Liver (tissue), 9 donors: ENCODE data around the gene CORO7. TPM values are rescaled to one million over a fixed set of nuclear protein-coding genes. Genes with fewer than 3 reads are reported as not detected.
A peak's percentile ranks its signal among the peaks of the same experiment; 100 is the strongest.

Experiments used
- DNase-seq: peaks from one replicate; pipeline ENCODE4 v3.0.0-alpha.2; 2017; ENCODE audit warnings: low spot score
- H3K27ac ChIP-seq, 2 donors: one replicate each; pipeline ENCODE4 v1.7.0; 2013; ENCODE audit warnings: inconsistent platforms in 2 of 2, low read length in 2 of 2, control low read depth in 1 of 2, low read depth in 1 of 2, mild to moderate bottlenecking in 1 of 2
- H3K27me3 ChIP-seq, 4 donors: one replicate each; pipeline versions ENCODE4 v1.6.1 to v1.7.0; 2013; ENCODE audit warnings: low read length in 3 of 4, inconsistent platforms in 1 of 4, mild to moderate bottlenecking in 1 of 4, moderate library complexity in 1 of 4; ENCODE audit not compliant: control insufficient read depth in 4 of 4, insufficient read depth in 4 of 4
- H3K36me3 ChIP-seq, 4 donors: one replicate each; pipeline versions ENCODE4 v1.6.1 to v1.7.0; 2013; ENCODE audit warnings: low read length in 3 of 4, mild to moderate bottlenecking in 3 of 4, low read depth in 1 of 4, moderate library complexity in 1 of 4; ENCODE audit not compliant: control insufficient read depth in 4 of 4, insufficient read depth in 3 of 4
- H3K4me1 ChIP-seq, 4 donors: one replicate each; pipeline versions ENCODE4 v1.6.1 to v1.7.0; 2013; ENCODE audit warnings: low read length in 3 of 4, mild to moderate bottlenecking in 3 of 4, moderate library complexity in 1 of 4; ENCODE audit not compliant: control insufficient read depth in 4 of 4, insufficient read depth in 4 of 4
- H3K4me3 ChIP-seq, 3 donors: one replicate each; pipeline versions ENCODE4 v1.6.1 to v1.7.0; 2013; ENCODE audit warnings: low read length in 3 of 3, control low read depth in 1 of 3, low read depth in 1 of 3, mild to moderate bottlenecking in 1 of 3
- H3K9ac ChIP-seq, 2 donors: one replicate each; pipeline ENCODE4 v1.7.0; 2013; ENCODE audit warnings: low read length in 2 of 2, mild to moderate bottlenecking in 2 of 2, moderate library complexity in 2 of 2, control low read depth in 1 of 2, low read depth in 1 of 2
- H3K9me3 ChIP-seq, 4 donors: one replicate each; pipeline versions ENCODE4 v1.6.1 to v1.7.0; 2013; ENCODE audit warnings: low read length in 3 of 4; ENCODE audit not compliant: control insufficient read depth in 4 of 4
- EGR1 ChIP-seq, 2 donors: IDR thresholded peaks; 2 replicates each; pipeline ENCODE4 v1.6.1; 2016 to 2018; ENCODE audit warnings: antibody characterized with exemption in 2 of 2, low read depth in 2 of 2
- FOXA1 ChIP-seq: IDR thresholded peaks from 2 replicates; pipeline ENCODE4 v1.6.1; 2016; ENCODE audit warnings: antibody characterized with exemption
- FOXA2 ChIP-seq: IDR thresholded peaks from 2 replicates; pipeline ENCODE4 v1.6.1; 2016; ENCODE audit warnings: antibody characterized with exemption
- GABPA ChIP-seq, 2 donors: IDR thresholded peaks in 1 of 2; conservative IDR thresholded peaks in 1 of 2; 2 replicates each; pipeline ENCODE4 v1.6.1; 2016; ENCODE audit warnings: antibody characterized with exemption in 2 of 2, mild to moderate bottlenecking in 1 of 2, moderate library complexity in 1 of 2
- HNF4G ChIP-seq: IDR thresholded peaks from 2 replicates; pipeline ENCODE4 v1.6.1; 2016; ENCODE audit warnings: antibody characterized with exemption
- JUND ChIP-seq, 2 donors: IDR thresholded peaks; 2 replicates each; pipeline ENCODE4 v1.6.1; 2016; ENCODE audit warnings: antibody characterized with exemption in 2 of 2
- NR2F2 ChIP-seq: IDR thresholded peaks from 2 replicates; pipeline ENCODE4 v1.6.1; 2016; ENCODE audit warnings: antibody characterized with exemption
- RAD21 ChIP-seq, 2 donors: IDR thresholded peaks; 2 replicates each; pipeline ENCODE4 v1.6.1; 2016; ENCODE audit warnings: antibody characterized with exemption in 2 of 2, mild to moderate bottlenecking in 2 of 2
- SP1 ChIP-seq: IDR thresholded peaks from 2 replicates; pipeline ENCODE4 v1.6.1; 2018; ENCODE audit warnings: antibody characterized with exemption, mild to moderate bottlenecking
- TAF1 ChIP-seq: conservative IDR thresholded peaks from 2 replicates; pipeline ENCODE4 v1.6.1; 2016; ENCODE audit warnings: antibody characterized with exemption, mild to moderate bottlenecking
- YY1 ChIP-seq: IDR thresholded peaks from 2 replicates; pipeline ENCODE4 v1.6.1; 2016; ENCODE audit warnings: antibody characterized with exemption, mild to moderate bottlenecking
- WGBS: extraction: QIAGEN DNeasy Blood & Tissue Kit; methylation state at CpG from one replicate; pipeline ENCODE4 v1.1.7; 2013; 5-methylcytosine and 5-hydroxymethylcytosine counted together
- polyA plus RNA-seq, 2 donors: library from polyadenylated mRNA; stranded (reverse) in 1 of 2; unstranded in 1 of 2; fragments of 200-250 nt in 1 of 2; fragments of >200 nt in 1 of 2; fragmentation: Nextera tagmentation in 1 of 2; extraction: Ambion mirVana in 1 of 2; gene quantifications; one replicate each; pipeline versions ENCODE4 v1.2.1 to v1.2.3, GENCODE V29; 2013 to 2015
- total RNA-seq, 2 donors: library from RNA; depleted of rRNA; stranded (reverse); fragments of >200 nt; gene quantifications; one replicate each; pipeline ENCODE4 v1.2.3, GENCODE V29; 2014
- TF ChIP-seq, protein P1 (sequence below): IDR thresholded peaks from 2 replicates; pipeline ENCODE4 v1.6.1; 2016; ENCODE audit warnings: antibody characterized with exemption
- TF ChIP-seq, protein P2 (sequence below): fragments of 150-350 bp; IDR thresholded peaks from 2 replicates; pipeline ENCODE4 v1.5.1; 2017; ENCODE audit warnings: improper control_type of control experiment, low read depth, low read length; ENCODE audit not compliant: missing input control
- TF ChIP-seq, protein P3 (sequence below): IDR thresholded peaks from 2 replicates; pipeline ENCODE4 v1.6.1; 2016; ENCODE audit warnings: antibody characterized with exemption, mild to moderate bottlenecking
- TF ChIP-seq, protein P4 (sequence below): IDR thresholded peaks from 2 replicates; pipeline ENCODE4 v1.6.1; 2016; ENCODE audit warnings: antibody characterized with exemption
- TF ChIP-seq, protein P5 (sequence below): IDR thresholded peaks from 2 replicates; pipeline ENCODE4 v1.6.1; 2016; ENCODE audit warnings: antibody characterized with exemption
- donor health status: healthy.
- donor health status: healthy.
- donor health status: healthy.
- donor health status: healthy.
- donor health status: healthy.

CORO7 gene
- total and polyA plus RNA-seq, 4 donors: 7.3 to 21.5 (median 13.0) TPM

DNA sequence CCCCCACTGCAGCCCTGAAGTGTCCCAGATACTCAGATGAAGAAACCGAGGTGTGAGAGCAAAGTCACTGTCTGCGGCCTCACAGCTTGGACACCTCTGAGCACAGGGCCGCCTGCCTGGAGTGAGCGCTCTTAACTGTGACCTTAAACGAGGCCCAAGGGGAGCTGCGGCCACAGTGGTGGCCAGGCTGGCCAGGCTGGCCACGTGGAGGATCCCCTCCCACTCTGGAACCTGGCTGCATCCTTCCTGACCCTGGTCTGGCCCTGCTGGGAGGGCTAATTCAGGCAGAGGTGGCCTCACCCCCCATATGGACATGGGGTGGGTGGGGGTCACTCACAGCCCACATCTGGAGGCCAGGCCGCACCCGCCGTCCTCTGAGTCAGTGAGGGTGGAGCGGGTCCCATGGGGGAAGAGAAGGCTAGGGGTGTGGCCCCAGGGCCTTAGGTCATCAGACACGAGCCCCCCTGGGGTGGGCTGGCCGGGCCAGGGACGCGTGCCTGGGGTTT lies 38.2 kb downstream of the CORO7 start:
- Histone ChIP-seq H3K4me3 (no peak overlapping the region), H3K9me3 (no peaks in the 10 kb centered on the region), H3K27me3 (no peaks in the 10 kb centered on the region), H3K36me3 (peaks cover 0 to 17% (median 7%) of the 10 kb centered on the region in 4 donors), H3K27ac (no peak overlapping the region), H3K4me1 (peaks cover 22 to 69% (median 53%) of the 10 kb centered on the region in 4 donors), H3K9ac (no peak overlapping the region)
- no peak for DNase-seq
- WGBS: 72% methylated on average over 15 of the region's 15 CpGs
- TF ChIP-seq, protein P1, sequence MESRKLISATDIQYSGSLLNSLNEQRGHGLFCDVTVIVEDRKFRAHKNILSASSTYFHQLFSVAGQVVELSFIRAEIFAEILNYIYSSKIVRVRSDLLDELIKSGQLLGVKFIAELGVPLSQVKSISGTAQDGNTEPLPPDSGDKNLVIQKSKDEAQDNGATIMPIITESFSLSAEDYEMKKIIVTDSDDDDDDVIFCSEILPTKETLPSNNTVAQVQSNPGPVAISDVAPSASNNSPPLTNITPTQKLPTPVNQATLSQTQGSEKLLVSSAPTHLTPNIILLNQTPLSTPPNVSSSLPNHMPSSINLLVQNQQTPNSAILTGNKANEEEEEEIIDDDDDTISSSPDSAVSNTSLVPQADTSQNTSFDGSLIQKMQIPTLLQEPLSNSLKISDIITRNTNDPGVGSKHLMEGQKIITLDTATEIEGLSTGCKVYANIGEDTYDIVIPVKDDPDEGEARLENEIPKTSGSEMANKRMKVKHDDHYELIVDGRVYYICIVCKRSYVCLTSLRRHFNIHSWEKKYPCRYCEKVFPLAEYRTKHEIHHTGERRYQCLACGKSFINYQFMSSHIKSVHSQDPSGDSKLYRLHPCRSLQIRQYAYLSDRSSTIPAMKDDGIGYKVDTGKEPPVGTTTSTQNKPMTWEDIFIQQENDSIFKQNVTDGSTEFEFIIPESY: no peak
- TF ChIP-seq GABPA (IDR thresholded peaks at IDR 0.05 in 1 of 2, conservative IDR thresholded peaks at IDR 0.05 in 1 of 2) (no peak), TAF1 (no peak), RAD21 (IDR thresholded peaks at IDR 0.05) (no peak), EGR1 (IDR thresholded peaks at IDR 0.05; ENCODE audit: low read depth in 2 of 2) (no peak), SP1 (no peak), JUND (IDR thresholded peaks at IDR 0.05) (no peak), FOXA2 (no peak), HNF4G (no peak), FOXA1 (no peak), NR2F2 (no peak)
- TF ChIP-seq, protein P2, sequence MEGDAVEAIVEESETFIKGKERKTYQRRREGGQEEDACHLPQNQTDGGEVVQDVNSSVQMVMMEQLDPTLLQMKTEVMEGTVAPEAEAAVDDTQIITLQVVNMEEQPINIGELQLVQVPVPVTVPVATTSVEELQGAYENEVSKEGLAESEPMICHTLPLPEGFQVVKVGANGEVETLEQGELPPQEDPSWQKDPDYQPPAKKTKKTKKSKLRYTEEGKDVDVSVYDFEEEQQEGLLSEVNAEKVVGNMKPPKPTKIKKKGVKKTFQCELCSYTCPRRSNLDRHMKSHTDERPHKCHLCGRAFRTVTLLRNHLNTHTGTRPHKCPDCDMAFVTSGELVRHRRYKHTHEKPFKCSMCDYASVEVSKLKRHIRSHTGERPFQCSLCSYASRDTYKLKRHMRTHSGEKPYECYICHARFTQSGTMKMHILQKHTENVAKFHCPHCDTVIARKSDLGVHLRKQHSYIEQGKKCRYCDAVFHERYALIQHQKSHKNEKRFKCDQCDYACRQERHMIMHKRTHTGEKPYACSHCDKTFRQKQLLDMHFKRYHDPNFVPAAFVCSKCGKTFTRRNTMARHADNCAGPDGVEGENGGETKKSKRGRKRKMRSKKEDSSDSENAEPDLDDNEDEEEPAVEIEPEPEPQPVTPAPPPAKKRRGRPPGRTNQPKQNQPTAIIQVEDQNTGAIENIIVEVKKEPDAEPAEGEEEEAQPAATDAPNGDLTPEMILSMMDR: no peak
- TF ChIP-seq, protein P3, sequence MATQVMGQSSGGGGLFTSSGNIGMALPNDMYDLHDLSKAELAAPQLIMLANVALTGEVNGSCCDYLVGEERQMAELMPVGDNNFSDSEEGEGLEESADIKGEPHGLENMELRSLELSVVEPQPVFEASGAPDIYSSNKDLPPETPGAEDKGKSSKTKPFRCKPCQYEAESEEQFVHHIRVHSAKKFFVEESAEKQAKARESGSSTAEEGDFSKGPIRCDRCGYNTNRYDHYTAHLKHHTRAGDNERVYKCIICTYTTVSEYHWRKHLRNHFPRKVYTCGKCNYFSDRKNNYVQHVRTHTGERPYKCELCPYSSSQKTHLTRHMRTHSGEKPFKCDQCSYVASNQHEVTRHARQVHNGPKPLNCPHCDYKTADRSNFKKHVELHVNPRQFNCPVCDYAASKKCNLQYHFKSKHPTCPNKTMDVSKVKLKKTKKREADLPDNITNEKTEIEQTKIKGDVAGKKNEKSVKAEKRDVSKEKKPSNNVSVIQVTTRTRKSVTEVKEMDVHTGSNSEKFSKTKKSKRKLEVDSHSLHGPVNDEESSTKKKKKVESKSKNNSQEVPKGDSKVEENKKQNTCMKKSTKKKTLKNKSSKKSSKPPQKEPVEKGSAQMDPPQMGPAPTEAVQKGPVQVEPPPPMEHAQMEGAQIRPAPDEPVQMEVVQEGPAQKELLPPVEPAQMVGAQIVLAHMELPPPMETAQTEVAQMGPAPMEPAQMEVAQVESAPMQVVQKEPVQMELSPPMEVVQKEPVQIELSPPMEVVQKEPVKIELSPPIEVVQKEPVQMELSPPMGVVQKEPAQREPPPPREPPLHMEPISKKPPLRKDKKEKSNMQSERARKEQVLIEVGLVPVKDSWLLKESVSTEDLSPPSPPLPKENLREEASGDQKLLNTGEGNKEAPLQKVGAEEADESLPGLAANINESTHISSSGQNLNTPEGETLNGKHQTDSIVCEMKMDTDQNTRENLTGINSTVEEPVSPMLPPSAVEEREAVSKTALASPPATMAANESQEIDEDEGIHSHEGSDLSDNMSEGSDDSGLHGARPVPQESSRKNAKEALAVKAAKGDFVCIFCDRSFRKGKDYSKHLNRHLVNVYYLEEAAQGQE: no peak
- TF ChIP-seq, protein P4, sequence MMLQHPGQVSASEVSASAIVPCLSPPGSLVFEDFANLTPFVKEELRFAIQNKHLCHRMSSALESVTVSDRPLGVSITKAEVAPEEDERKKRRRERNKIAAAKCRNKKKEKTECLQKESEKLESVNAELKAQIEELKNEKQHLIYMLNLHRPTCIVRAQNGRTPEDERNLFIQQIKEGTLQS: no peak

DNA sequence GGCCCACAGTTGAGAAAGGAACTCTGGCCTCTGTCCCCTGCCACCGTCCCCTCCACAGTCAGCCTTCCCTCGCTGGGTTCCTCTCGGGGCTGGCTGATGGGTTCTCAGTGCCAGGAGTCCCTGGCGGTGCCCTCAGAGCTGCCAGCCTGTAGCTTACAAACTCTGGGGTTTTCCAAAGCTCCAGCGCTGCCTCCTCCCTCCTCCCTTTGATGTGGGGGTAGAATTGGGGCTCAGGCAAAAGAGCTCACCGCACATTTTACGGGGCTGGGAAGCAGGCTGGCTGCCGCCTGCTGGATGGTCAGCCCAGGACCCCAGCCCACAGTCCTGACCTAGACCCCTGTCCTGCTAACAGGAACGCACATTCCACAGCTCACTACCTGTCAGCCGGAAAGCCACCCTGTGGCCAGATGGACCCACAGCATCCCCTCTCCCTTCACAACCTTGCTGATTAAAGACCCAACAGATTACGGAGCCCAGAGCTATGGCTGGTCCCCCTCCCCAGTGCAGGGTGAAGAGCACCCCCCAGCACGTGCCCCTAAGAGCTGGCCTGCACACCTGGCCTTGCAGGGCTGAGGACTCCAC lies 38.7 kb downstream of the CORO7 start:
- Histone ChIP-seq H3K4me3 (no peak overlapping the region), H3K9me3 (no peaks in the 10 kb centered on the region), H3K4me1 (peaks cover 22 to 74% (median 56%) of the 10 kb centered on the region in 4 donors), H3K36me3 (peaks cover 0 to 14% (median 5%) of the 10 kb centered on the region in 4 donors), H3K9ac (no peak overlapping the region), H3K27me3 (no peaks in the 10 kb centered on the region), H3K27ac (peak overlapping the region in 1 of 2 donors; percentile 19)
- no peak for DNase-seq
- WGBS: 62% methylated on average over 12 of the region's 12 CpGs
- TF ChIP-seq SP1 (no peak), TAF1 (no peak), EGR1 (IDR thresholded peaks at IDR 0.05; ENCODE audit: low read depth in 2 of 2) (no peak), FOXA2 (no peak), GABPA (IDR thresholded peaks at IDR 0.05 in 1 of 2, conservative IDR thresholded peaks at IDR 0.05 in 1 of 2) (no peak), FOXA1 (no peak), YY1 (no peak), RAD21 (IDR thresholded peaks at IDR 0.05) (no peak), JUND (IDR thresholded peaks at IDR 0.05) (no peak), HNF4G (no peak)
- TF ChIP-seq, protein P1: no peak
- TF ChIP-seq, protein P4: no peak
- TF ChIP-seq, protein P5, sequence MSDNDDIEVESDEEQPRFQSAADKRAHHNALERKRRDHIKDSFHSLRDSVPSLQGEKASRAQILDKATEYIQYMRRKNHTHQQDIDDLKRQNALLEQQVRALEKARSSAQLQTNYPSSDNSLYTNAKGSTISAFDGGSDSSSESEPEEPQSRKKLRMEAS: no peak
